H1 (cell line): Measurements from ENCODE around the gene GPC1. TPM values are rescaled to one million over a fixed set of nuclear protein-coding genes. Genes with fewer than 3 reads are reported as not detected.

Experiments
- CTCF ChIA-PET: fragments of 300-600 bp; sonication (Branson Sonifier 250); formaldehyde crosslinking; loops from one replicate; lab custom pipeline; 2021; ENCODE audit not compliant: partially characterized antibody; lab: Charles Lee
- POLR2A ChIA-PET: fragments of 300-600 bp; sonication (Branson Sonifier 250); formaldehyde crosslinking; loops from one replicate; lab custom pipeline; 2021; ENCODE audit warnings: inconsistent platforms; ENCODE audit not compliant: partially characterized antibody; lab: Charles Lee
- DNase-seq, 2 experiments: peaks; one replicate each; pipeline versions ENCODE4 v3.0.0 to v3.0.0-alpha.2; 2010 to 2022; ENCODE audit warnings: low spot score in 2 of 2, low read depth in 1 of 2, mixed read lengths in 1 of 2
- FAIRE-seq: peaks from 2 replicates; lab custom pipeline; 2011; peaks lifted over from hg19 to GRCh38; lab: Jason Lieb, UNC
- H2AFZ ChIP-seq: 2 replicates; pipeline ENCODE4 v1.8.1; 2012; ENCODE audit warnings: low read length, inconsistent platforms
- H2AK5ac ChIP-seq: 2 replicates; pipeline ENCODE4 v1.6.1; 2013; ENCODE audit warnings: low read depth, low read length
- H2BK120ac ChIP-seq: replicated peaks from 2 replicates; pipeline ENCODE3; 2013; ENCODE audit warnings: low read depth, low read length, inconsistent platforms
- H2BK12ac ChIP-seq: 2 replicates; pipeline ENCODE4 v1.6.1; 2013; ENCODE audit warnings: low read depth, low read length
- H2BK15ac ChIP-seq: 2 replicates; pipeline ENCODE4 v1.6.1; 2013; ENCODE audit warnings: low read length
- H2BK20ac ChIP-seq: 2 replicates; pipeline ENCODE4 v1.6.1; 2013; ENCODE audit warnings: low read length
- H2BK5ac ChIP-seq: 2 replicates; pipeline ENCODE4 v1.6.1; 2013; ENCODE audit warnings: low read depth, low read length
- H3K14ac ChIP-seq: 2 replicates; pipeline ENCODE4 v1.6.1; 2013; ENCODE audit warnings: inconsistent platforms; ENCODE audit not compliant: insufficient read length
- H3K18ac ChIP-seq: 2 replicates; pipeline ENCODE4 v1.6.1; 2013; ENCODE audit warnings: low read length; ENCODE audit errors: extremely low read depth
- H3K23ac ChIP-seq: 2 replicates; pipeline ENCODE4 v1.6.1; 2013; ENCODE audit warnings: inconsistent platforms; ENCODE audit not compliant: insufficient read length
- H3K23me2 ChIP-seq: 2 replicates; pipeline ENCODE4 v1.6.1; 2013; ENCODE audit warnings: low read depth, low read length
- H3K27ac ChIP-seq: 2 replicates; pipeline ENCODE4 v1.6.1; 2011; ENCODE audit warnings: low read depth, low read length, inconsistent platforms
- H3K27me3 ChIP-seq, 4 experiments: replicated peaks in 1 of 4; 1 replicate in 1 of 4; 2 replicates in 3 of 4; pipeline versions ENCODE4 v1.6.1 to v1.8.1; 2011 to 2013; ENCODE audit warnings: low read length in 3 of 4, mild to moderate bottlenecking in 3 of 4, inconsistent platforms in 2 of 4, mixed read lengths in 2 of 4, moderate library complexity in 1 of 4; ENCODE audit not compliant: control insufficient read depth in 3 of 4, insufficient read depth in 3 of 4; ENCODE audit errors: extremely low read depth in 1 of 4
- H3K36me3 ChIP-seq, 4 experiments: 2 replicates each; pipeline versions ENCODE4 v1.6.1 to v1.8.1; 2011 to 2013; ENCODE audit warnings: mild to moderate bottlenecking in 4 of 4, low read length in 3 of 4, moderate library complexity in 2 of 4, control low read depth in 1 of 4, inconsistent platforms in 1 of 4; ENCODE audit not compliant: insufficient read depth in 4 of 4, control insufficient read depth in 2 of 4
- H3K4ac ChIP-seq: replicated peaks from 2 replicates; pipeline ENCODE3; 2013; ENCODE audit warnings: low read length, low read depth, mixed read lengths, inconsistent platforms; ENCODE audit not compliant: insufficient read length
- H3K4me1 ChIP-seq, 4 experiments: replicated peaks in 1 of 4; 1 replicate in 1 of 4; 2 replicates in 3 of 4; pipeline versions ENCODE4 v1.6.1 to v1.8.1; 2011 to 2013; ENCODE audit warnings: low read length in 3 of 4, inconsistent platforms in 2 of 4, mixed read lengths in 1 of 4; ENCODE audit not compliant: insufficient read depth in 4 of 4, control insufficient read depth in 3 of 4
- H3K4me2 ChIP-seq, 2 experiments: 2 replicates each; pipeline versions ENCODE4 v1.6.1 to v1.8.1; 2011 to 2013; ENCODE audit warnings: low read depth in 2 of 2, low read length in 2 of 2, control low read depth in 1 of 2, inconsistent platforms in 1 of 2, mild to moderate bottlenecking in 1 of 2; ENCODE audit not compliant: insufficient read depth in 1 of 2
- H3K4me3 ChIP-seq, 4 experiments: fragments of 200-600, 300-600 bp in 1 of 4; sonication (generic), shearing (Covaris generic), sonication (Bioruptor Twin) in 1 of 4; 2 replicates each; pipeline versions ENCODE4 v1.5.1 to v1.8.1; 2011 to 2016; ENCODE audit warnings: low read length in 4 of 4, low read depth in 3 of 4, control low read depth in 2 of 4, inconsistent platforms in 2 of 4, mild to moderate bottlenecking in 2 of 4, mixed read lengths in 1 of 4, moderate library complexity in 1 of 4; ENCODE audit not compliant: insufficient read depth in 2 of 4; ENCODE audit errors: extremely low read depth in 1 of 4
- H3K56ac ChIP-seq: replicated peaks from 2 replicates; pipeline ENCODE3; 2013; ENCODE audit warnings: low read depth, mild to moderate bottlenecking, mixed read lengths, low read length, inconsistent platforms; ENCODE audit not compliant: insufficient read length
- H3K79me1 ChIP-seq: 2 replicates; pipeline ENCODE4 v1.6.1; 2013; ENCODE audit warnings: low read depth, low read length, control low read depth
- H3K79me2 ChIP-seq, 2 experiments: 2 replicates each; pipeline versions ENCODE4 v1.6.1 to v1.8.1; 2012 to 2013; ENCODE audit warnings: low read length in 2 of 2, mild to moderate bottlenecking in 2 of 2, inconsistent platforms in 1 of 2; ENCODE audit not compliant: insufficient read depth in 2 of 2, control insufficient read depth in 1 of 2
- H3K9ac ChIP-seq, 4 experiments: replicated peaks in 1 of 4; 1 replicate in 1 of 4; 2 replicates in 3 of 4; pipeline versions ENCODE4 v1.6.1 to v1.8.1; 2011 to 2013; ENCODE audit warnings: low read depth in 3 of 4, low read length in 3 of 4, control low read depth in 2 of 4, mild to moderate bottlenecking in 2 of 4, moderate library complexity in 2 of 4, inconsistent platforms in 1 of 4; ENCODE audit errors: extremely low read depth in 1 of 4
- H3K9me3 ChIP-seq, 2 experiments: 2 replicates each; pipeline versions ENCODE4 v1.6.1 to v1.8.1; 2012 to 2013; ENCODE audit warnings: mild to moderate bottlenecking in 2 of 2, moderate library complexity in 2 of 2, control low read depth in 1 of 2, inconsistent platforms in 1 of 2, low read depth in 1 of 2, low read length in 1 of 2, mixed read lengths in 1 of 2; ENCODE audit not compliant: insufficient read depth in 2 of 2
- H4K20me1 ChIP-seq, 2 experiments: replicated peaks in 1 of 2; 2 replicates each; pipeline versions ENCODE3 to v1.8.1; 2011 to 2013; ENCODE audit warnings: inconsistent platforms in 2 of 2, low read length in 2 of 2, mild to moderate bottlenecking in 1 of 2; ENCODE audit not compliant: insufficient read depth in 2 of 2, control insufficient read depth in 1 of 2
- H4K5ac ChIP-seq: 2 replicates; pipeline ENCODE4 v1.6.1; 2013; ENCODE audit warnings: low read length, low read depth, mixed read lengths, inconsistent platforms; ENCODE audit not compliant: insufficient read length
- H4K8ac ChIP-seq: 2 replicates; pipeline ENCODE4 v1.8.0; 2013; ENCODE audit warnings: mild to moderate bottlenecking, moderate library complexity, low read length, inconsistent platforms; ENCODE audit not compliant: insufficient read depth; ENCODE audit errors: extremely low read depth
- H4K91ac ChIP-seq: replicated peaks from 2 replicates; pipeline ENCODE3; 2013; ENCODE audit warnings: low read length, mixed read lengths, inconsistent platforms; ENCODE audit not compliant: insufficient read length
- RBBP5 ChIP-seq: IDR thresholded peaks from 2 replicates; pipeline ENCODE4 v1.7.1; 2012; ENCODE audit warnings: low read depth, mild to moderate bottlenecking, inconsistent platforms, low read length, moderate library complexity, borderline replicate concordance
- WGBS, 2 experiments: shearing (Covaris generic) in 1 of 2; methylation state at CpG; one replicate each; pipeline versions ENCODE4 v1.1.6 to v1.1.7; 2013 to 2015; ENCODE audit warnings: low lambda C conversion rate in 2 of 2, mixed read lengths in 2 of 2, inconsistent platforms in 1 of 2, low coverage in 1 of 2, missing lambda C conversion rate in 1 of 2; ENCODE audit not compliant: insufficient replicate concordance in 2 of 2, insufficient coverage in 1 of 2, insufficient read length in 1 of 2; ENCODE audit errors: extremely low coverage in 1 of 2, missing lambda C conversion rate in 1 of 2; 5-methylcytosine and 5-hydroxymethylcytosine counted together
- polyA plus RNA-seq, 7 experiments: library from polyadenylated mRNA; depleted of rRNA in 3 of 7; stranded (reverse) in 5 of 7; unstranded in 2 of 7; fragments of >200 nt in 5 of 7; fragments of 200-250 nt in 2 of 7; gene quantifications; 1 replicate in 5 of 7; 2 replicates in 1 of 7; 4 replicates in 1 of 7; pipeline versions ENCODE4 v1.2.1 to v1.2.3, GENCODE V29; 2011 to 2013; ENCODE audit warnings: missing spikeins in 2 of 7, mixed read lengths in 2 of 7
- total RNA-seq: library from RNA; stranded (reverse); fragmentation: NEBNext Ultra II Directional; extraction: Animal tissue kit (Norgen Biotek cat#: 25700); gene quantifications from 2 replicates; pipeline ENCODE4 v1.2.1, GENCODE V29; 2021

Gene GPC1
- total and polyA plus RNA-seq, 2 of the 8 experiments (the other 6 are each of a cell fraction or from before 2014, with no cell fraction given) = 21.9 to 28.3 TPM

DNA sequence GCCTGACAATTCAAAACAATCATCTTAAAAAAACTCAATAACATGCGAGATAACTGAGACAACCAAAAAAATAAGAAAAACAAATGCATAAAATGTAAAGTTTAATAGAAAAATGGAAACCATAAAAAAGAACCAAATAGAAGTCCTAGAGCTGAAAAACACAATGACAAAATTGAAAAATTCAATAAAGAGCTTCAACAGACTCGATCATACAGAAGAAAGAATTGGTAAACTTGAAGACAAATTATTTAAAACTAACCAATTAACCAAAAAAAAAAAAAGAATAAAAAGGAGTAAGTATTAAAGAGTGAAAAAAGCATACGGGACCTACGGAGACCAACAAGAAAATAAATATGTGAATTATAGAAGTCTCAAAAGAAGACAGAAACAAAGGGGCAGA lies 37.7 kb downstream of the GPC1 start:
- FAIRE-seq = no peak

More for the DNA sequence above, 37.7 kb downstream of the GPC1 start:
- Histone ChIP-seq H3K9me3 (no peaks in the 10 kb centered on the region), H2BK15ac (no peak overlapping the region), H4K8ac (no peak overlapping the region), H2AK5ac (no peak overlapping the region), H3K23me2 (peaks cover 4% of the 10 kb centered on the region; the same call in 1 of the 2 replicates), H2AFZ (no peak overlapping the region), H2BK120ac (no peak overlapping the region), H3K27ac (no peak overlapping the region), H4K91ac (no peak overlapping the region), H3K18ac (no peak overlapping the region), H3K9ac (no peak overlapping the region), H4K20me1 (peaks cover 0 to 5% of the 10 kb centered on the region in 2 experiments), H3K36me3 (no peaks in the 10 kb centered on the region), H3K4me2 (no peak overlapping the region), H3K56ac (no peak overlapping the region), H3K79me2 (no peaks in the 10 kb centered on the region), H2BK5ac (no peak overlapping the region), H4K5ac (no peak overlapping the region), H3K4me1 (no peaks in the 10 kb centered on the region), H3K23ac (no peak overlapping the region), H3K4me3 (no peak overlapping the region), H3K27me3 (peaks cover 0 to 5% (median 4%) of the 10 kb centered on the region in 4 experiments; a peak in 3 of 7 replicates), H3K79me1 (no peaks in the 10 kb centered on the region), H3K4ac (no peak overlapping the region), H2BK12ac (no peak overlapping the region), H2BK20ac (no peak overlapping the region), H3K14ac (no peak overlapping the region)
- WGBS, 2 experiments = 83% methylated on average over 4 of the region's 4 CpGs; no CpG with 5 or more reads in 1 of the 2 experiments
- DNase-seq = no peak
- no peak for TF ChIP-seq RBBP5
- CTCF ChIA-PET = no interaction called here
- POLR2A ChIA-PET = no interaction called here
